PC-9 (cell line): Measurements from ENCODE around the gene KIF21A. TPM values are rescaled to one million over a fixed set of nuclear protein-coding genes. Genes with fewer than 3 reads are reported as not detected.

Source experiments
- BruUV-seq: library from RNA; stranded (reverse); fragments of 400-500 nt; replicated peaks from 2 replicates; lab custom pipeline; 2021; lab: Mats Ljungman, UMichigan
- CTCF ChIA-PET: fragments of 300-600 bp; sonication (Branson Sonifier 250); formaldehyde crosslinking; loops from one replicate; lab custom pipeline; 2022; ENCODE audit warnings: antibody characterized with exemption; lab: Charles Lee
- POLR2A ChIA-PET: fragments of 300-600 bp; sonication (Branson Sonifier 250); formaldehyde crosslinking; loops from one replicate; lab custom pipeline; 2022; ENCODE audit warnings: antibody characterized with exemption; ENCODE audit not compliant: unreplicated experiment; lab: Charles Lee
- DNase-seq, 2 experiments: peaks; one replicate each; pipeline versions ENCODE4 v3.0.0 to v3.0.0-alpha.2; 2015 to 2022; ENCODE audit warnings: mixed read lengths in 1 of 2
- H2AFZ ChIP-seq: fragments of 200-600 bp; sonication (generic); 2 replicates; pipeline ENCODE4 v1.8.1; 2017; ENCODE audit warnings: antibody characterized with exemption
- H3F3A ChIP-seq: fragments of 200-600 bp; sonication (generic); 2 replicates; pipeline ENCODE4 v1.8.1; 2017; ENCODE audit warnings: antibody characterized with exemption, mild to moderate bottlenecking, low read depth; ENCODE audit not compliant: insufficient read depth
- H3K27ac ChIP-seq: fragments of 200-600 bp; sonication (generic); 2 replicates; pipeline ENCODE4 v1.6.1; 2016; ENCODE audit warnings: mixed run types
- H3K27me3 ChIP-seq: fragments of 200-600 bp; sonication (generic); 2 replicates; pipeline ENCODE4 v1.6.1; 2016; ENCODE audit warnings: low read depth, mixed run types; ENCODE audit not compliant: insufficient read depth
- H3K36me3 ChIP-seq: fragments of 200-600 bp; sonication (generic); 2 replicates; pipeline ENCODE4 v1.6.1; 2016; ENCODE audit warnings: low read depth, mixed run types
- H3K4me1 ChIP-seq: fragments of 200-600 bp; sonication (generic); replicated peaks from 2 replicates; pipeline ENCODE4 v1.6.1; 2016; ENCODE audit warnings: mixed run types; ENCODE audit not compliant: insufficient read depth
- H3K4me2 ChIP-seq: fragments of 200-600 bp; sonication (generic); 2 replicates; pipeline ENCODE4 v1.6.1; 2017; ENCODE audit warnings: mixed run types
- H3K4me3 ChIP-seq: fragments of 200-600 bp; sonication (generic); 2 replicates; pipeline ENCODE4 v1.6.1; 2016; ENCODE audit warnings: mixed run types
- H3K79me2 ChIP-seq: fragments of 200-600 bp; sonication (generic); 2 replicates; pipeline ENCODE4 v1.6.1; 2017; ENCODE audit warnings: low read depth, mixed run types
- H3K9me2 ChIP-seq: fragments of 200-600 bp; sonication (generic); 2 replicates; pipeline ENCODE4 v1.8.1; 2017; ENCODE audit warnings: mild to moderate bottlenecking; ENCODE audit not compliant: insufficient read depth
- H3K9me3 ChIP-seq: fragments of 200-600 bp; sonication (generic); 2 replicates; pipeline ENCODE4 v1.8.1; 2016; ENCODE audit warnings: low read depth; ENCODE audit not compliant: insufficient read depth
- H4K20me1 ChIP-seq: fragments of 200-600 bp; sonication (generic); 2 replicates; pipeline ENCODE4 v1.8.1; 2017; ENCODE audit not compliant: insufficient read depth
- EZH2 ChIP-seq: fragments of 200-600 bp; sonication (generic); IDR thresholded peaks from 2 replicates; pipeline ENCODE4 v1.8.0; 2017; ENCODE audit warnings: antibody characterized with exemption, low read depth
- intact Hi-C: fragments of 100-400 bp; cut with micrococcal nuclease; formaldehyde crosslinking; loops from one replicate; pipeline ENCODE4 v1.10.0; 2022; ENCODE audit not compliant: unreplicated experiment
- total RNA-seq: library from RNA; stranded (reverse); gene quantifications from 2 replicates; pipeline ENCODE4 v1.2.3, GENCODE V29; 2021
- TF ChIP-seq, protein P1 (sequence below): fragments of 200-600 bp; sonication (generic); conservative IDR thresholded peaks from 2 replicates; pipeline ENCODE4 v1.6.1; 2017; ENCODE audit warnings: mixed run types, antibody characterized with exemption, mild to moderate bottlenecking, moderate library complexity

The KIF21A gene
- total RNA-seq, 1 experiment from 2014 or later: 13.6 TPM

DNA sequence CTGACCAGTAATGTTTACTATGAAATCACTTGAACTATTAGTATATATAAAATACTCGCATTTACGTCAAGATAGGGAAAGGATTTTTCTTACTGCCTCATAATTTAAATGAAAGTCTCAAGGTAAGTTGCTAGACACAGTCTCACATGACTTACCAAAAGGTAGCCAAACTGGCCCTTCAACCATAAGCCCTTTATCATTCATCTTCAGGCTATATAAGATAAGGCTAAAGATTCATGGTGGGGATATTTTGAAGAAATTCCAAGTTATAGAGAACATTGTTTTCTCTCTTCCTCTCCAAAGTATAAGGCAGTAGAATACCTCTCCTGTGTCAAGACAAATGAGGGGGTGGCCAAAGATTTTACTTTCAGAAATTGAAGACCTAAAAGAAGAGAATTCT is 23.4 kb downstream of the KIF21A start:
- Histone ChIP-seq H4K20me1 (no peaks in the 10 kb centered on the region), H3K27me3 (no peaks in the 10 kb centered on the region), H3F3A (no peaks in the 10 kb centered on the region), H3K36me3 (peaks cover 5% of the 10 kb centered on the region; the same call in 1 of the 2 replicates), H2AFZ (no peak overlapping the region), H3K4me2 (no peak overlapping the region), H3K9me2 (no peaks in the 10 kb centered on the region), H3K9me3 (no peaks in the 10 kb centered on the region), H3K27ac (no peak overlapping the region), H3K4me1 (no peaks in the 10 kb centered on the region), H3K79me2 (0 out of 2 replicates have a peak, but pooled peaks cover 4% of the 10 kb centered on the region), H3K4me3 (no peak overlapping the region)
- CTCF ChIA-PET: no interaction called here
- DNase-seq: no peak
- BruUV-seq: no TSS peak
- TF ChIP-seq, protein P1, sequence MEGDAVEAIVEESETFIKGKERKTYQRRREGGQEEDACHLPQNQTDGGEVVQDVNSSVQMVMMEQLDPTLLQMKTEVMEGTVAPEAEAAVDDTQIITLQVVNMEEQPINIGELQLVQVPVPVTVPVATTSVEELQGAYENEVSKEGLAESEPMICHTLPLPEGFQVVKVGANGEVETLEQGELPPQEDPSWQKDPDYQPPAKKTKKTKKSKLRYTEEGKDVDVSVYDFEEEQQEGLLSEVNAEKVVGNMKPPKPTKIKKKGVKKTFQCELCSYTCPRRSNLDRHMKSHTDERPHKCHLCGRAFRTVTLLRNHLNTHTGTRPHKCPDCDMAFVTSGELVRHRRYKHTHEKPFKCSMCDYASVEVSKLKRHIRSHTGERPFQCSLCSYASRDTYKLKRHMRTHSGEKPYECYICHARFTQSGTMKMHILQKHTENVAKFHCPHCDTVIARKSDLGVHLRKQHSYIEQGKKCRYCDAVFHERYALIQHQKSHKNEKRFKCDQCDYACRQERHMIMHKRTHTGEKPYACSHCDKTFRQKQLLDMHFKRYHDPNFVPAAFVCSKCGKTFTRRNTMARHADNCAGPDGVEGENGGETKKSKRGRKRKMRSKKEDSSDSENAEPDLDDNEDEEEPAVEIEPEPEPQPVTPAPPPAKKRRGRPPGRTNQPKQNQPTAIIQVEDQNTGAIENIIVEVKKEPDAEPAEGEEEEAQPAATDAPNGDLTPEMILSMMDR: no peak
- TF ChIP-seq EZH2: no peak
- POLR2A ChIA-PET: no interaction called here
- intact Hi-C loops: no loop called here

DNA sequence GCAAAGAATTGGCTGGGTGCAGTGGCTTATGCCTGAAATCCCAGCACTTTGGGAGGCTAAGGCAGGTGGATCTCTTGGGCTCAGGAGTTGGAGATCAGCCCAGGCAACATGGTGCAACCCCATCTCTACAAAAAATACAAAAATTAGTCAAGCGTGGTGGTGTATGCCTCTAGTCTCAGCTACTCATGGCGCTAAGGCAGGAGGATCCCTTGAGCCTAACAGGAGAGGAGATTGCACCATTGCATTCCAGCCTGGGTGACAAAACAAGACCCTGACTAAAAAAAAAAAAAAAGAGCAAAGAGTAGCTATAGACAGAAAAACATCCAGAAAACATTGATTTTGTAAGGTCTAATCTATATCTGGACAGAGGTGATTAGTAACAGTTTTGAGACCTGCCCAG is 25.0 kb downstream of the KIF21A start:
- intact Hi-C loops: no loop called here
- H3K4me2 ChIP-seq: no peak overlapping the region
- H3K9me2 ChIP-seq: no peaks in the 10 kb centered on the region
- CTCF ChIA-PET: no interaction called here
- POLR2A ChIA-PET: no interaction called here
- H3K4me1 ChIP-seq: no peaks in the 10 kb centered on the region
- BruUV-seq: no TSS peak
- H3K79me2 ChIP-seq: no peaks in the 10 kb centered on the region
- H3K4me3 ChIP-seq: no peak overlapping the region
- H3K36me3 ChIP-seq: peaks cover 5% of the 10 kb centered on the region; the same call in 1 of the 2 replicates
- H3F3A ChIP-seq: no peaks in the 10 kb centered on the region
- TF ChIP-seq EZH2: no peak
- TF ChIP-seq, protein P1: no peak
- no peak for DNase-seq
- H2AFZ ChIP-seq: no peak overlapping the region
- no peaks in the 10 kb centered on the region for H4K20me1 ChIP-seq
- H3K27ac ChIP-seq: no peak overlapping the region
- H3K9me3 ChIP-seq: no peaks in the 10 kb centered on the region
- no peaks in the 10 kb centered on the region for H3K27me3 ChIP-seq

DNA sequence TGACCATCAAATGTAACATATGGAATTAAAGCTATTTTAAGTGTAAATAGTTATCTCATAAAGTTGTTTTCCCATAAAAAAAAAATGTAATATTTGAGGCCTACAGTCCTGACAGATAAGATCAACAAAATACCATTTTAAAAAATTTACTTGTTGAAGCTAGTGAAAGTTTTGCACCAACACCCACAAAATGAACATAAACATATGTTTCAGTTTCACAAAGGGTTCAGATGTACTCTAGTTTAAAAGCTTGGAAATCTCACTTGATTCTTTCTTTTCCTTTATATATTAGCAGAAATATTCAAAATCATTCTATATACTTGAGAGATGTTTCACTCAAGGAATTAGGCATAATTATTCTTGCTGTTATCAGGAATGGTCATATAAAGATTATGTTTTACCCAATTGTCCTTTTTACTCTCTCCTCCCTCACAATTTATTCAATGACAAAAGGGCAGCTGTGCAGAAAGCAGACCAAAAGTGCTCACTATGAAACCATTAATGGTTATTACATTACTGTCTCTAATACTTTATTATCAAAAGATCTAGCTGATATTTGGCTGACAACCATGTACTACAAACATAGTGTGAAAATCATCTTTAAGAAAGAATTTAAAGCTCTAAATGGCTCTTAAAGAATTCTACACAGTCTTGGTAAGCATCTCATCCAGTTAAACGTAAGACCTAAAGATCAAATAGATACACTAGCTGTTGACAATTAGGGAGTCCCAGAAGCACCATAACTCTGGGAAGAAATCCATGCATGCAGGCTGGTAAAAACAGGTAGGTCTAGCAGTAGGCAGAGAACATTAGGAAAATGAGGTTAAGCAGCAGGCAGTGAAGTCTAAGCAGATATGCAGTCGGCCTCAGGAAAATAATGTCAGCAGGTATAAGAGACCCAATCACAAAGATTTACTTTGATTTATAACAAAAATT is 28.8 kb downstream of the KIF21A start:
- no TSS peak for BruUV-seq
- Histone ChIP-seq H3K36me3 (no peaks in the 10 kb centered on the region), H2AFZ (no peak overlapping the region), H3K27me3 (no peaks in the 10 kb centered on the region), H3K9me2 (no peaks in the 10 kb centered on the region), H3K4me3 (no peak overlapping the region), H3K27ac (no peak overlapping the region), H3K4me1 (no peaks in the 10 kb centered on the region), H3F3A (no peaks in the 10 kb centered on the region), H3K79me2 (no peaks in the 10 kb centered on the region), H4K20me1 (no peaks in the 10 kb centered on the region), H3K4me2 (no peak overlapping the region), H3K9me3 (no peaks in the 10 kb centered on the region)
- ChIA-PET POLR2A (no interaction called here), CTCF (no interaction called here)
- intact Hi-C loops: no loop called here
- no peak for DNase-seq
- TF ChIP-seq, protein P1: no peak
- no peak for TF ChIP-seq EZH2
